Transverse colon (tissue), 4 donors: ENCODE results near the gene STRIP1.

ENCODE experiments used
- CTCF ChIP-seq, 5 experiments: fragments of 200-600 bp in 3 of 5; fragments of 450-650 bp in 2 of 5; sonication (generic) in 3 of 5; IDR thresholded peaks; 1 replicate in 2 of 5; 2 replicates in 3 of 5; pipeline ENCODE4 v1.5.1; 2016 to 2017; ENCODE audit warnings: antibody characterized with exemption in 5 of 5, inconsistent platforms in 3 of 5, mild to moderate bottlenecking in 2 of 5, moderate library complexity in 1 of 5
- EP300 ChIP-seq: sonication (generic); formaldehyde crosslinking; IDR thresholded peaks from one replicate; pipeline ENCODE4 v1.6.1; 2017; ENCODE audit warnings: antibody characterized with exemption, low read depth
- POLR2A ChIP-seq: fragments of 450-650 bp; IDR thresholded peaks from one replicate; pipeline ENCODE4 v1.6.1; 2016; ENCODE audit warnings: antibody characterized with exemption, mild to moderate bottlenecking, moderate library complexity
- POLR2AphosphoS5 ChIP-seq, 3 donors: sonication (generic); formaldehyde crosslinking; IDR thresholded peaks; one replicate each; pipeline ENCODE4 v1.6.1; 2016; ENCODE audit warnings: antibody characterized with exemption in 3 of 3

GRCh38 chr1:110003747-110004428 is 30.5 kb upstream of the STRIP1 start:
- TF ChIP-seq CTCF (IDR thresholded peaks at IDR 0.05) (no peak), POLR2A (peak; percentile 40), POLR2AphosphoS5 (IDR thresholded peaks at IDR 0.05) (peak in 2 of 3 donors; percentile 64 to 76), EP300 (no peak)
